Gastrocnemius medialis (tissue), 4 donors: ENCODE measurements around the gene DBX1.

Experiments used
- POLR2A ChIP-seq, 2 donors: fragments of 450-650 bp; IDR thresholded peaks; one replicate each; pipeline ENCODE4 v1.6.1; 2017; ENCODE audit warnings: antibody characterized with exemption in 2 of 2, mild to moderate bottlenecking in 2 of 2, moderate library complexity in 2 of 2
- TF ChIP-seq, protein P1 (sequence below), 5 experiments: fragments of 450-650 bp in 3 of 5; fragments of 200-600 bp in 2 of 5; sonication (generic) in 2 of 5; IDR thresholded peaks in 4 of 5; conservative IDR thresholded peaks in 1 of 5; 1 replicate in 4 of 5; 2 replicates in 1 of 5; pipeline ENCODE4 v1.5.1; 2016 to 2019; ENCODE audit warnings: antibody characterized with exemption in 5 of 5, mild to moderate bottlenecking in 3 of 5, moderate library complexity in 3 of 5

- no peak for TF ChIP-seq POLR2A (IDR thresholded peaks at IDR 0.05)
- TF ChIP-seq, protein P1, sequence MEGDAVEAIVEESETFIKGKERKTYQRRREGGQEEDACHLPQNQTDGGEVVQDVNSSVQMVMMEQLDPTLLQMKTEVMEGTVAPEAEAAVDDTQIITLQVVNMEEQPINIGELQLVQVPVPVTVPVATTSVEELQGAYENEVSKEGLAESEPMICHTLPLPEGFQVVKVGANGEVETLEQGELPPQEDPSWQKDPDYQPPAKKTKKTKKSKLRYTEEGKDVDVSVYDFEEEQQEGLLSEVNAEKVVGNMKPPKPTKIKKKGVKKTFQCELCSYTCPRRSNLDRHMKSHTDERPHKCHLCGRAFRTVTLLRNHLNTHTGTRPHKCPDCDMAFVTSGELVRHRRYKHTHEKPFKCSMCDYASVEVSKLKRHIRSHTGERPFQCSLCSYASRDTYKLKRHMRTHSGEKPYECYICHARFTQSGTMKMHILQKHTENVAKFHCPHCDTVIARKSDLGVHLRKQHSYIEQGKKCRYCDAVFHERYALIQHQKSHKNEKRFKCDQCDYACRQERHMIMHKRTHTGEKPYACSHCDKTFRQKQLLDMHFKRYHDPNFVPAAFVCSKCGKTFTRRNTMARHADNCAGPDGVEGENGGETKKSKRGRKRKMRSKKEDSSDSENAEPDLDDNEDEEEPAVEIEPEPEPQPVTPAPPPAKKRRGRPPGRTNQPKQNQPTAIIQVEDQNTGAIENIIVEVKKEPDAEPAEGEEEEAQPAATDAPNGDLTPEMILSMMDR (IDR thresholded peaks at IDR 0.05 in 4 of 5, conservative IDR thresholded peaks at IDR 0.05 in 1 of 5) = peak; percentile 34 to 66 (median 47)
These were observed 28.2 kb downstream of the DBX1 start for GRCh38 chr11:20131788-20132666.
